Measurements from ENCODE around the gene RTN4R. TPM values are rescaled to one million over a fixed set of nuclear protein-coding genes. Genes with fewer than 3 reads are reported as not detected.

RTN4R gene
- total and polyA plus RNA-seq, 9 of the 15 experiments (the other 6 are each of a cell fraction or from before 2014, with no cell fraction given): 0.04 to 2.8 (median 1.4) TPM; not detected in 3

DNA sequence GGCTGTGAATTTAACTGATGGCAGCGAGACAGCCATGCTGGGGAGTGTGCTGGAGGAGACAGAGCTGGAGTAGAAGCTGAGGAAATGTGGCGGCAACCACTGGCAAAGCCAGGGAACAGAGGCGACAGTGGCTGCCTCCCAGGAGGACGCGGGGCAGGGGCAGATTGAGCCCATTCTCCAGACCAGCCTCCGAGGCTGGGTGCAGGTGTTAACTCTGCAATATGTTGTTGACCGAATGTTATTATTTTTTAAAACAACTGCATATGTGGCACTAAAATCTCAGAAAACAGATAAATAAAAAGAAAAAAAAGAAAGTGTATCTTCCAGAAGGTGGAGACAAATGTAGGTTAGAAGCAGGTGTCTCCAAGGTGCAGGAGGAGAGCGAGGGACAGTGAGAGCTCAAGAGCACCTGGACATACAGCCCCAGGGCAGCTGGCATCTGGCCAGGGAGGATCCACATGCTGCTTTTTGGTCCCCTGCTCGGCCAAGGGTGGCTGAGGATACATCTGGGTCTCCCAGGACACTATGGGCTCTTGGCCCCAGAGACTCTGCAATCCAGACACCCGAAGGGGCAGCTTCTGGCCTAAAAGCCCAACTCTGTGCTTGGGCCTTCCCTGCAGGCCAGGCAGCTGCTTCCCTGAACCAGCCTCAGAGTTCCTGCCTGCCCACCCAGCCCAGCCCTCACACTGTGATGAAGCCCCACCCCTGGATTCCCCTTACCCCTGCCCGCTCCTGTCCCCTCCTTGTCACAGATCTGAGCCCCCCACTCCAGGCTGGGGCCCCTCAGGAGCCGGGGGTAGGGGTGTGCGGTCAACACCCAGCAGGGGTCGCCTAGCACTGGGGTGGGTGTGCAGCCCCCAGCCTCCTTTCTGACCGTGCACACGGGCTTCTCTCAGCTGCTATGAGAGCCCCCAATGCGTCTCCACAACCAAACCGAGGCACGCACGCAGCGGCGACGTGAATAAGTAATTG, 12.9 kb downstream of the RTN4R start (continued):
- TF ChIP-seq, protein P1, sequence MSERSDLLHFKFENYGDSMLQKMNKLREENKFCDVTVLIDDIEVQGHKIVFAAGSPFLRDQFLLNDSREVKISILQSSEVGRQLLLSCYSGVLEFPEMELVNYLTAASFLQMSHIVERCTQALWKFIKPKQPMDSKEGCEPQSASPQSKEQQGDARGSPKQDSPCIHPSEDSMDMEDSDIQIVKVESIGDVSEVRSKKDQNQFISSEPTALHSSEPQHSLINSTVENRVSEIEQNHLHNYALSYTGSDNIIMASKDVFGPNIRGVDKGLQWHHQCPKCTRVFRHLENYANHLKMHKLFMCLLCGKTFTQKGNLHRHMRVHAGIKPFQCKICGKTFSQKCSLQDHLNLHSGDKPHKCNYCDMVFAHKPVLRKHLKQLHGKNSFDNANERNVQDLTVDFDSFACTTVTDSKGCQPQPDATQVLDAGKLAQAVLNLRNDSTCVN (CRISPR knock-in tag; IDR thresholded peaks at IDR 0.05): no peak
- TF ChIP-seq, protein P2, sequence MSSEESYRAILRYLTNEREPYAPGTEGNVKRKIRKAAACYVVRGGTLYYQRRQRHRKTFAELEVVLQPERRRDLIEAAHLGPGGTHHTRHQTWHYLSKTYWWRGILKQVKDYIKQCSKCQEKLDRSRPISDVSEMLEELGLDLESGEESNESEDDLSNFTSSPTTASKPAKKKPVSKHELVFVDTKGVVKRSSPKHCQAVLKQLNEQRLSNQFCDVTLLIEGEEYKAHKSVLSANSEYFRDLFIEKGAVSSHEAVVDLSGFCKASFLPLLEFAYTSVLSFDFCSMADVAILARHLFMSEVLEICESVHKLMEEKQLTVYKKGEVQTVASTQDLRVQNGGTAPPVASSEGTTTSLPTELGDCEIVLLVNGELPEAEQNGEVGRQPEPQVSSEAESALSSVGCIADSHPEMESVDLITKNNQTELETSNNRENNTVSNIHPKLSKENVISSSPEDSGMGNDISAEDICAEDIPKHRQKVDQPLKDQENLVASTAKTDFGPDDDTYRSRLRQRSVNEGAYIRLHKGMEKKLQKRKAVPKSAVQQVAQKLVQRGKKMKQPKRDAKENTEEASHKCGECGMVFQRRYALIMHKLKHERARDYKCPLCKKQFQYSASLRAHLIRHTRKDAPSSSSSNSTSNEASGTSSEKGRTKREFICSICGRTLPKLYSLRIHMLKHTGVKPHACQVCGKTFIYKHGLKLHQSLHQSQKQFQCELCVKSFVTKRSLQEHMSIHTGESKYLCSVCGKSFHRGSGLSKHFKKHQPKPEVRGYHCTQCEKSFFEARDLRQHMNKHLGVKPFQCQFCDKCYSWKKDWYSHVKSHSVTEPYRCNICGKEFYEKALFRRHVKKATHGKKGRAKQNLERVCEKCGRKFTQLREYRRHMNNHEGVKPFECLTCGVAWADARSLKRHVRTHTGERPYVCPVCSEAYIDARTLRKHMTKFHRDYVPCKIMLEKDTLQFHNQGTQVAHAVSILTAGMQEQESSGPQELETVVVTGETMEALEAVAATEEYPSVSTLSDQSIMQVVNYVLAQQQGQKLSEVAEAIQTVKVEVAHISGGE (CRISPR knock-in tag; IDR thresholded peaks at IDR 0.05): peak in 1 of 3 experiments; percentile 3; a peak in 1 of 6 replicates
- TF ChIP-seq, protein P3, sequence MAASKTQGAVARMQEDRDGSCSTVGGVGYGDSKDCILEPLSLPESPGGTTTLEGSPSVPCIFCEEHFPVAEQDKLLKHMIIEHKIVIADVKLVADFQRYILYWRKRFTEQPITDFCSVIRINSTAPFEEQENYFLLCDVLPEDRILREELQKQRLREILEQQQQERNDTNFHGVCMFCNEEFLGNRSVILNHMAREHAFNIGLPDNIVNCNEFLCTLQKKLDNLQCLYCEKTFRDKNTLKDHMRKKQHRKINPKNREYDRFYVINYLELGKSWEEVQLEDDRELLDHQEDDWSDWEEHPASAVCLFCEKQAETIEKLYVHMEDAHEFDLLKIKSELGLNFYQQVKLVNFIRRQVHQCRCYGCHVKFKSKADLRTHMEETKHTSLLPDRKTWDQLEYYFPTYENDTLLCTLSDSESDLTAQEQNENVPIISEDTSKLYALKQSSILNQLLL (CRISPR knock-in tag; IDR thresholded peaks at IDR 0.05; ENCODE audit: borderline replicate concordance): 0 out of 2 replicates have a peak, but pooled peaks have one; percentile 24
- TF ChIP-seq, protein P4, sequence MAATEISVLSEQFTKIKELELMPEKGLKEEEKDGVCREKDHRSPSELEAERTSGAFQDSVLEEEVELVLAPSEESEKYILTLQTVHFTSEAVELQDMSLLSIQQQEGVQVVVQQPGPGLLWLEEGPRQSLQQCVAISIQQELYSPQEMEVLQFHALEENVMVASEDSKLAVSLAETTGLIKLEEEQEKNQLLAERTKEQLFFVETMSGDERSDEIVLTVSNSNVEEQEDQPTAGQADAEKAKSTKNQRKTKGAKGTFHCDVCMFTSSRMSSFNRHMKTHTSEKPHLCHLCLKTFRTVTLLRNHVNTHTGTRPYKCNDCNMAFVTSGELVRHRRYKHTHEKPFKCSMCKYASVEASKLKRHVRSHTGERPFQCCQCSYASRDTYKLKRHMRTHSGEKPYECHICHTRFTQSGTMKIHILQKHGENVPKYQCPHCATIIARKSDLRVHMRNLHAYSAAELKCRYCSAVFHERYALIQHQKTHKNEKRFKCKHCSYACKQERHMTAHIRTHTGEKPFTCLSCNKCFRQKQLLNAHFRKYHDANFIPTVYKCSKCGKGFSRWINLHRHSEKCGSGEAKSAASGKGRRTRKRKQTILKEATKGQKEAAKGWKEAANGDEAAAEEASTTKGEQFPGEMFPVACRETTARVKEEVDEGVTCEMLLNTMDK (IDR thresholded peaks at IDR 0.05; ENCODE audit: borderline replicate concordance, insufficient read depth, low read depth, low read length, poor library complexity, severe bottlenecking): peak; percentile 5
- no peak for TF ChIP-seq NFIX (CRISPR knock-in tag; IDR thresholded peaks at IDR 0.05; ENCODE audit: low read depth)
- TF ChIP-seq E2F3 (CRISPR knock-in tag; IDR thresholded peaks at IDR 0.05): peak; percentile 73; the same call in 1 of the 2 replicates
- TF ChIP-seq, protein P5, sequence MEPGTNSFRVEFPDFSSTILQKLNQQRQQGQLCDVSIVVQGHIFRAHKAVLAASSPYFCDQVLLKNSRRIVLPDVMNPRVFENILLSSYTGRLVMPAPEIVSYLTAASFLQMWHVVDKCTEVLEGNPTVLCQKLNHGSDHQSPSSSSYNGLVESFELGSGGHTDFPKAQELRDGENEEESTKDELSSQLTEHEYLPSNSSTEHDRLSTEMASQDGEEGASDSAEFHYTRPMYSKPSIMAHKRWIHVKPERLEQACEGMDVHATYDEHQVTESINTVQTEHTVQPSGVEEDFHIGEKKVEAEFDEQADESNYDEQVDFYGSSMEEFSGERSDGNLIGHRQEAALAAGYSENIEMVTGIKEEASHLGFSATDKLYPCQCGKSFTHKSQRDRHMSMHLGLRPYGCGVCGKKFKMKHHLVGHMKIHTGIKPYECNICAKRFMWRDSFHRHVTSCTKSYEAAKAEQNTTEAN (CRISPR knock-in tag; IDR thresholded peaks at IDR 0.05): no peak
- TF ChIP-seq, protein P6, sequence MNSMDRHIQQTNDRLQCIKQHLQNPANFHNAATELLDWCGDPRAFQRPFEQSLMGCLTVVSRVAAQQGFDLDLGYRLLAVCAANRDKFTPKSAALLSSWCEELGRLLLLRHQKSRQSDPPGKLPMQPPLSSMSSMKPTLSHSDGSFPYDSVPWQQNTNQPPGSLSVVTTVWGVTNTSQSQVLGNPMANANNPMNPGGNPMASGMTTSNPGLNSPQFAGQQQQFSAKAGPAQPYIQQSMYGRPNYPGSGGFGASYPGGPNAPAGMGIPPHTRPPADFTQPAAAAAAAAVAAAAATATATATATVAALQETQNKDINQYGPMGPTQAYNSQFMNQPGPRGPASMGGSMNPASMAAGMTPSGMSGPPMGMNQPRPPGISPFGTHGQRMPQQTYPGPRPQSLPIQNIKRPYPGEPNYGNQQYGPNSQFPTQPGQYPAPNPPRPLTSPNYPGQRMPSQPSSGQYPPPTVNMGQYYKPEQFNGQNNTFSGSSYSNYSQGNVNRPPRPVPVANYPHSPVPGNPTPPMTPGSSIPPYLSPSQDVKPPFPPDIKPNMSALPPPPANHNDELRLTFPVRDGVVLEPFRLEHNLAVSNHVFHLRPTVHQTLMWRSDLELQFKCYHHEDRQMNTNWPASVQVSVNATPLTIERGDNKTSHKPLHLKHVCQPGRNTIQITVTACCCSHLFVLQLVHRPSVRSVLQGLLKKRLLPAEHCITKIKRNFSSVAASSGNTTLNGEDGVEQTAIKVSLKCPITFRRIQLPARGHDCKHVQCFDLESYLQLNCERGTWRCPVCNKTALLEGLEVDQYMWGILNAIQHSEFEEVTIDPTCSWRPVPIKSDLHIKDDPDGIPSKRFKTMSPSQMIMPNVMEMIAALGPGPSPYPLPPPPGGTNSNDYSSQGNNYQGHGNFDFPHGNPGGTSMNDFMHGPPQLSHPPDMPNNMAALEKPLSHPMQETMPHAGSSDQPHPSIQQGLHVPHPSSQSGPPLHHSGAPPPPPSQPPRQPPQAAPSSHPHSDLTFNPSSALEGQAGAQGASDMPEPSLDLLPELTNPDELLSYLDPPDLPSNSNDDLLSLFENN (IDR thresholded peaks at IDR 0.05; ENCODE audit: low read depth in 2 of 2, low read length in 2 of 2): no peak
- no peak for TF ChIP-seq PTBP1 (IDR thresholded peaks at IDR 0.05; ENCODE audit: low read depth, low read length)
- no peak for TF ChIP-seq ZNF551 (CRISPR knock-in tag; IDR thresholded peaks at IDR 0.05)

Data from K562 (cell line).